ENCODE data around the gene SLIT3.

Gene SLIT3

DNA sequence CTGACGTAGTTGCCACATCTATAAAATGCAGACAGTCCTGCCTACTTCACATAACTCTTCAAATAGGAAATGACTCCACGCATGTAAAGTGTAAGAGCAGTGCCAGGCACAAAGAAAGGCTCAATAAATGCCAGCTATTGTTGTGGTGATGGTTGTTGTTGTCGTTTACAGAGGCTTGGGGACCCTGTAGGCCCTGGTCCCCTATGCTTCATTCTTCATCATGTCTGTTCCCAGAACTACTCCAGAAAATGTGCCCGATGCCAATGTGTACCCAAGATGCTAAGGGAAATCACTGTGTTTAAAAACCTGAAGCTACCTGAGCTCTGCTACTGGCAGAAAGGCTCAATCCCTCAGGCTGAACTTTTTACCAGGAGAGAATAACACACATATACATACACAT lies 9.1 kb downstream of the SLIT3 start:
- no peak for DNase-seq (ENCODE audit: low read depth)
- H3K4me3 ChIP-seq (ENCODE audit: low read depth, low read length): no peak overlapping the region
- TF ChIP-seq MAX (IDR thresholded peaks at IDR 0.05; ENCODE audit: low read depth, low read length): no peak
- TF ChIP-seq POLR2A (IDR thresholded peaks at IDR 0.05; ENCODE audit: extremely low read depth, insufficient read length): no peak
- TF ChIP-seq MYC (IDR thresholded peaks at IDR 0.05; ENCODE audit: low read depth, low read length): no peak
- no peak for TF ChIP-seq CTCF (IDR thresholded peaks at IDR 0.05; ENCODE audit: low read depth, low read length)

DNA sequence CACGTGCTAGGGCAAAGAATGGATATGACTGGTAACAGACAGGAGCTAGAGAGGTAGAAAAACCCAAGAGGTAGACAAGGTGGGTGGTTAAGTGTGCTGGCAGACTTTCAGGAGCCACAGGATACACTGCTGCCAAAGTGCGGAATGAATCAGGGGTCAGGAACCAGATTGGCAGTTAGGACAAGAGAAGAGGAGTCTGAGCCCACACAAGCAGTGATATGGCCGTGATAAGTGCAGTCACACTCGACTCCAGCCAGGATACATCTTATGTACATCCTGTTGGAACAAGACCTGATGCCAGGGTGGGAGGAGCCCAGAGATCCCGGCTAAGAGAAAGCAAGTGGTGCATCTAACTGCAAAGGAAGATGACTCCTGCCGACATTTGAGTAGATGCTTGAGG lies 10.0 kb downstream of the SLIT3 start:
- no peak for DNase-seq (ENCODE audit: low read depth)
- no peak for TF ChIP-seq CTCF (IDR thresholded peaks at IDR 0.05; ENCODE audit: low read depth, low read length)
- no peak for TF ChIP-seq MAX (IDR thresholded peaks at IDR 0.05; ENCODE audit: low read depth, low read length)
- TF ChIP-seq MYC (IDR thresholded peaks at IDR 0.05; ENCODE audit: low read depth, low read length): no peak
- no peak for TF ChIP-seq POLR2A (IDR thresholded peaks at IDR 0.05; ENCODE audit: extremely low read depth, insufficient read length)
- H3K4me3 ChIP-seq (ENCODE audit: low read depth, low read length): no peak overlapping the region

DNA sequence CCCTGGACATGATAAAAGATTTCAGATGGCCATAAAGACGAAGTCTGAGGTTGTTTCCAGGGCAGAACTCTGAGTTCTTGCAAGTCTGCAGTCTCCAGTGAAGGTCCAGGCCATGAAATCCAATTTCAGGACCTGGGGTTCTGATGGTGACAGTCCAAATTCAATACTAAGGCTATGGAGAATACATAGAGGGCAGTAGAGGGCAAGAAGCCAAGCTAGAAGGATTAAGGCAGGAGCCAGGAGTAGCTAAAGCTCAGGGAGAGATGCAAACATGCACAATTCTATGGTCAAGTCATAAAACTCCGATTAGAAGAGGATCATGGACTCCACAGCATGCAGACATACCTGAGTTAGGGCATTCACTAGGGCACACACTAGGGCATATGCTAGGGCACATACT lies 11.4 kb downstream of the SLIT3 start:
- H3K4me3 ChIP-seq (ENCODE audit: low read depth, low read length): no peak overlapping the region
- DNase-seq (ENCODE audit: low read depth): no peak
- TF ChIP-seq POLR2A (IDR thresholded peaks at IDR 0.05; ENCODE audit: extremely low read depth, insufficient read length): no peak
- no peak for TF ChIP-seq MAX (IDR thresholded peaks at IDR 0.05; ENCODE audit: low read depth, low read length)
- TF ChIP-seq MYC (IDR thresholded peaks at IDR 0.05; ENCODE audit: low read depth, low read length): no peak
- no peak for TF ChIP-seq CTCF (IDR thresholded peaks at IDR 0.05; ENCODE audit: low read depth, low read length)

- DNase-seq (ENCODE audit: low read depth): no peak
- no peak for TF ChIP-seq MAX (IDR thresholded peaks at IDR 0.05; ENCODE audit: low read depth, low read length)
- no peak for TF ChIP-seq MYC (IDR thresholded peaks at IDR 0.05; ENCODE audit: low read depth, low read length)
- no peak for TF ChIP-seq CTCF (IDR thresholded peaks at IDR 0.05; ENCODE audit: low read depth, low read length)
- no peak for TF ChIP-seq POLR2A (IDR thresholded peaks at IDR 0.05; ENCODE audit: extremely low read depth, insufficient read length)
- H3K4me3 ChIP-seq (ENCODE audit: low read depth, low read length): no peak overlapping the region
These were observed 12.6 kb downstream of the SLIT3 start for GRCh38 chr5:169288066-169288930.

DNA sequence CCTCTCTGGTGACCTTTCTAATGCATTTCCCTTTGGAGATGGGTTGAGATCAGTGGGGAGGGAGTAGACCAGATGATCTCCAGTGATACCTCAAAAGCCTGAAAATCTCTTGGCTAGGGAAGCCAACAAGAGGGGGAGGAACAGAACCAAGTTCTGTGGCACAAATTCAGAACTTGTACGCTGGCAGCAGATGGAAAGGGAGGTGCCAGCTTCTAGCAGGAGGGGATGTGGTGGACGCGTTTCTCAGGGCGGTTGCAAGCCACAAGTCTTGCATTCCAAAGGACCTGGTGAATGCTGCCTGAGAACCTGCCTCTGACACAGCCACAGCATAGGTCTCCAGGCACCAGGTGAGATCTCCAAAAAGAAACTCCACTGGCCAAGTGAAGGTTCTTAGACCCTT lies 13.4 kb downstream of the SLIT3 start:
- DNase-seq (ENCODE audit: low read depth): no peak
- TF ChIP-seq MAX (IDR thresholded peaks at IDR 0.05; ENCODE audit: low read depth, low read length) (no peak), POLR2A (IDR thresholded peaks at IDR 0.05; ENCODE audit: extremely low read depth, insufficient read length) (no peak), CTCF (IDR thresholded peaks at IDR 0.05; ENCODE audit: low read depth, low read length) (no peak), MYC (IDR thresholded peaks at IDR 0.05; ENCODE audit: low read depth, low read length) (no peak)
- H3K4me3 ChIP-seq (ENCODE audit: low read depth, low read length): no peak overlapping the region

Data from NB4 (cell line).